OCI-LY3 (cell line): ENCODE measurements around the gene PHLDB1.

ENCODE experiments used
- H2AFZ ChIP-seq: fragments of 200-600, 300-600 bp; shearing (Covaris generic); 2 replicates; pipeline ENCODE4 v1.6.0; 2014; ENCODE audit warnings: antibody characterized with exemption, low read depth, low read length
- H3K27ac ChIP-seq: fragments of 200-600, 300-600 bp; sonication (generic); 2 replicates; pipeline ENCODE4 v1.5.1; 2014; ENCODE audit warnings: mild to moderate bottlenecking, low read length, moderate library complexity, mixed read lengths
- H3K27me3 ChIP-seq: fragments of 200-600, 300-600 bp; sonication (generic); 2 replicates; pipeline ENCODE4 v1.6.1; 2014; ENCODE audit warnings: low read depth, low read length, mixed read lengths
- H3K36me3 ChIP-seq: fragments of 200-600, 300-600 bp; sonication (generic); replicated peaks from 2 replicates; pipeline ENCODE3; 2014; ENCODE audit warnings: low read depth, low read length, mixed read lengths
- H3K4me1 ChIP-seq: fragments of 300-600, 200-600 bp; sonication (generic); 2 replicates; pipeline ENCODE4 v1.6.1; 2014; ENCODE audit warnings: low read length, mixed read lengths
- H3K4me2 ChIP-seq: fragments of 200-600, 300-600 bp; sonication (generic); 2 replicates; pipeline ENCODE4 v1.6.1; 2014; ENCODE audit warnings: low read length, mixed read lengths
- H3K4me3 ChIP-seq: fragments of 300-600, 200-600 bp; sonication (generic); 2 replicates; pipeline ENCODE4 v1.5.1; 2014; ENCODE audit warnings: antibody characterized with exemption, mild to moderate bottlenecking, low read length, moderate library complexity
- H3K79me2 ChIP-seq: fragments of 300-600, 200-600 bp; shearing (Covaris generic); 2 replicates; pipeline ENCODE4 v1.6.1; 2014; ENCODE audit warnings: mild to moderate bottlenecking, low read length, mixed read lengths
- H3K9ac ChIP-seq: fragments of 300-600, 200-600 bp; shearing (Covaris generic); 2 replicates; pipeline ENCODE4 v1.6.0; 2014; ENCODE audit warnings: mild to moderate bottlenecking, low read length, moderate library complexity
- H3K9me3 ChIP-seq: fragments of 200-600, 300-600 bp; shearing (Covaris generic); 2 replicates; pipeline ENCODE4 v1.6.1; 2014; ENCODE audit warnings: low read length, mixed read lengths; ENCODE audit not compliant: insufficient read depth
- H4K20me1 ChIP-seq: fragments of 200-600, 300-600 bp; sonication (generic); 2 replicates; pipeline ENCODE4 v1.6.1; 2016; ENCODE audit warnings: low read length, mixed read lengths; ENCODE audit not compliant: insufficient read depth
- CTCF ChIP-seq: fragments of 200-600, 300-600 bp; sonication (generic); IDR thresholded peaks from 2 replicates; pipeline ENCODE4 v1.5.1; 2014; ENCODE audit warnings: antibody characterized with exemption, low read length, low read depth
- EZH2phosphoT487 ChIP-seq: fragments of 200-600 bp; shearing (Covaris generic); IDR thresholded peaks from 2 replicates; pipeline ENCODE4 v1.6.1; 2018; ENCODE audit warnings: antibody characterized with exemption, mixed run types, low read depth

Gene PHLDB1

GRCh38 chr11:118621071-118621783 lies 13.8 kb downstream of the PHLDB1 start:
- Histone ChIP-seq H3K27ac (no peak overlapping the region), H3K9me3 (no peaks in the 10 kb centered on the region), H3K4me3 (peak overlapping the region; percentile 78), H3K9ac (peak overlapping the region; percentile 60), H3K4me1 (peaks cover 9% of the 10 kb centered on the region), H3K36me3 (no peaks in the 10 kb centered on the region), H4K20me1 (no peaks in the 10 kb centered on the region), H3K27me3 (no peaks in the 10 kb centered on the region), H3K79me2 (no peaks in the 10 kb centered on the region), H3K4me2 (peak overlapping the region; percentile 89), H2AFZ (peak overlapping the region; percentile 68)
- TF ChIP-seq EZH2phosphoT487: no peak
- TF ChIP-seq CTCF: no peak

GRCh38 chr11:118621784-118622375 lies 14.5 kb downstream of the PHLDB1 start:
- no peaks in the 10 kb centered on the region for H3K36me3 ChIP-seq
- no peaks in the 10 kb centered on the region for H3K79me2 ChIP-seq
- H3K9ac ChIP-seq: peak overlapping the region; percentile 60; the same call in 1 of the 2 replicates
- no peaks in the 10 kb centered on the region for H3K27me3 ChIP-seq
- H4K20me1 ChIP-seq: no peaks in the 10 kb centered on the region
- no peaks in the 10 kb centered on the region for H3K9me3 ChIP-seq
- H3K4me1 ChIP-seq: peaks cover 9% of the 10 kb centered on the region
- peak overlapping the region; percentile 78 for H3K4me3 ChIP-seq
- H2AFZ ChIP-seq: peak overlapping the region; percentile 68; the same call in 1 of the 2 replicates
- H3K4me2 ChIP-seq: peak overlapping the region; percentile 89
- no peak for TF ChIP-seq EZH2phosphoT487
- TF ChIP-seq CTCF: no peak
- no peak overlapping the region for H3K27ac ChIP-seq

GRCh38 chr11:118622376-118623268 lies 15.2 kb downstream of the PHLDB1 start:
- Histone ChIP-seq H3K4me2 (no peak overlapping the region), H3K9me3 (no peaks in the 10 kb centered on the region), H3K4me3 (no peak overlapping the region), H3K4me1 (peaks cover 9% of the 10 kb centered on the region), H3K79me2 (no peaks in the 10 kb centered on the region), H4K20me1 (no peaks in the 10 kb centered on the region), H3K36me3 (no peaks in the 10 kb centered on the region), H3K9ac (no peak overlapping the region), H3K27ac (no peak overlapping the region), H2AFZ (no peak overlapping the region), H3K27me3 (no peaks in the 10 kb centered on the region)
- TF ChIP-seq EZH2phosphoT487 (no peak), CTCF (no peak)

- Histone ChIP-seq H3K9me3 (no peaks in the 10 kb centered on the region), H2AFZ (no peak overlapping the region), H3K9ac (no peak overlapping the region), H3K4me2 (no peak overlapping the region), H3K79me2 (no peaks in the 10 kb centered on the region), H3K27ac (no peak overlapping the region), H3K36me3 (no peaks in the 10 kb centered on the region), H3K4me3 (no peak overlapping the region), H4K20me1 (no peaks in the 10 kb centered on the region), H3K27me3 (no peaks in the 10 kb centered on the region), H3K4me1 (peaks cover 9% of the 10 kb centered on the region)
- no peak for TF ChIP-seq CTCF
- TF ChIP-seq EZH2phosphoT487: no peak
Measured at GRCh38 chr11:118623269-118623655, 15.8 kb downstream of the PHLDB1 start.
